ENCODE measurements around the gene NAV3.
"Not testable (repeated sequence)": the region's sequence is repeated elsewhere in the genome, so short reads cannot be mapped to it uniquely, and the experiment has no call there.

NAV3 gene

DNA sequence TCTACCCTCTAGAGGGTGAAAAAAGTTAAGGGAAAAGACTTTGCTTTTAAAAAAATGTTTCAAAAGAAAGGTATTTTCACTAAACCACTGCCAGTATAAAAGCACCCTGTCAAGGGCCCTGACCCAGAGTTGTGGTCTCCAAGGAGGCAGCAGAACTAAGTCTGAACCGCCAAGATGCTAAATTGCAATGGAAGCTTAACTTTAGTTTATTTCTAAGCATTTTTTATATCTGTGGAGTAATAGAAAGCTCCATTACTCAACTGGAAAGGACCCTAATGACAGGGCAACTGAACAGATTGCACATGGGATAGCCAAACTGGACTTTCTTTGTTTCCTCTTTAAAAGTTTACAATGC is 379.8 kb downstream of the NAV3 start:
- Mint-ChIP-seq H3K4me3 (no peak overlapping the region), H3K36me3 (no peaks in the 10 kb centered on the region), H3K27ac (no peak overlapping the region), H3K9me3 (no peaks in the 10 kb centered on the region), H3K27me3 (no peaks in the 10 kb centered on the region), H3K4me1 (no peaks in the 10 kb centered on the region)

DNA sequence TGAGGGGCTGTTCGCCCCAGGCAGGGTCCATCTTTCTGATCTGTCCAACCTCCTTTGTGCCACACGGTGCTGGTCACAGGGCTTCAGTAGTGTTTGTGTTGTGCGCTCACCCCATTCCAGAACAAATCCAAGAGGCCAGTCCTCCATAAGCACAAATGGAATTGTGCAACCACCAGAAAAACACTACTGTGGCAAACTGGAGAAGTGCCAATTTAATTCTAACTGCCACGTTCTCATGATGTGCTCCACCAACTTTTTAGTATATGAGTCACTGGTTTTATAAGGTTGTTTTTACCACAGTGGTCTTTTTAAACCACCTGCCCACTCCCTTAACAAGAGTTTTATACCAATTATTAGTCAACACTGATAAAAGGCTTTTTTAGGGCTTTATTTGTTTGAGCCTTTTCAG is 380.2 kb downstream of the NAV3 start:
- Mint-ChIP-seq H3K27ac (no peak overlapping the region), H3K4me3 (no peak overlapping the region), H3K4me1 (no peaks in the 10 kb centered on the region), H3K27me3 (no peaks in the 10 kb centered on the region), H3K36me3 (no peaks in the 10 kb centered on the region), H3K9me3 (no peaks in the 10 kb centered on the region)

DNA sequence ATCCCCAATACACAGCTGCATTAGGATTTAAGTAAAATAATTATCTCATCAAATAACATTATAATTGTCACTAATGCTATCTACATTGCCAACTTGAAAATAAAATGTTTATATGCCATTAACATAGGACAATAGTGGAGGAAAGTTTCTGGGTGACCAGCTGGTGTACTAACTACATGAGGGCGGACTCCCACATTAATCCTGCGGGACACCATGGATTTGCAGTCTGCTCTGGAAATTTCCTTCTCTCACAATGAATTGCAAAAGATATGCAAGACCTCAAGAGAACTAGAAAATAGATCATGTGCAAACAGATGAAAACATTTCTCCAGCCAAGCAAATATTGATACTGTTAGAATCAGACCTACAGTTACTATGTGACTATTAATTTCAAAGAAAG is 390.1 kb downstream of the NAV3 start:
- Mint-ChIP-seq H3K27me3 (no peaks in the 10 kb centered on the region), H3K9me3 (peaks cover 5% of the 10 kb centered on the region), H3K4me1 (no peaks in the 10 kb centered on the region), H3K27ac (no peak overlapping the region), H3K36me3 (no peaks in the 10 kb centered on the region), H3K4me3 (no peak overlapping the region)

DNA sequence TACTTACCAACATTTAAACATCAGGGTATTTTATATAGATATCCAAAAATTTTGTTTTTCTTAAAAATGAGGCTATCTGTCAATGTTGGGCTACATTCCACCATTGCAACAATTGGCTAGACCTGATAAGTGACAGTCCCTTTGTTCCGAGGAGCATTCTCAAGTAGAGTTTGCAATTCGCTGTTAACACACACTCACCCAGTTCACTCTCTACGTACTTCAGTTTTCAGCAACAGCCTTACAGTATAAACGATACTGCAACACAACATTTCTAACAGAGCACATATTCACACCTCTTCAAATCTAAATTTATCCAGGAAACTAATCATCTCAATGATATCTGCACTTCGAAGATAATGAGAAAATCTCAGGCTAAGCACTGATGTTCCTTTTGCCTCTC is 393.5 kb downstream of the NAV3 start:
- Mint-ChIP-seq H3K36me3 (no peaks in the 10 kb centered on the region), H3K27ac (no peak overlapping the region), H3K9me3 (peaks cover 5% of the 10 kb centered on the region), H3K4me3 (no peak overlapping the region), H3K4me1 (no peaks in the 10 kb centered on the region), H3K27me3 (no peaks in the 10 kb centered on the region)

DNA sequence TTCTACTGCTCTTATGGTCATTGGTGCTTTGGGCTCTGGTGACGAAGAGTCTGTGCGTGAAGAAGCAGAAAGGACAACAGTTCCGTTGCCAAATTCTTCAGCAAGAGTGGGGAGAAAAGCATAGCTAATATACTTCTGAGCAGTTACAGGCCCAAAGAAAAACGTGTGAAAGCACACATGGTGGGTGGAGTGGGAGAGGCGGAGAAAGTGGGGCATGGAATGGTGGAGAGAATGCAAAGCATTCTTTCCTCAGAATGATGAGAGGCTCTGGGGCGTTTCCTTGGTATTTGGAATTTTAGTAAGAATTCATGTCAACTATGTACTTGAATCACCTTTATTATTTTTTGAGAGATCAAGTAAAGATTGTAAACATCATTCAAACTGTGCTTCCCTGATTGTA is 396.1 kb downstream of the NAV3 start:
- no peaks in the 10 kb centered on the region for H3K27me3 Mint-ChIP-seq
- no peak overlapping the region for H3K27ac Mint-ChIP-seq
- no peaks in the 10 kb centered on the region for H3K36me3 Mint-ChIP-seq
- H3K4me1 Mint-ChIP-seq: no peaks in the 10 kb centered on the region
- no peak overlapping the region for H3K4me3 Mint-ChIP-seq
- H3K9me3 Mint-ChIP-seq: peaks cover 5% of the 10 kb centered on the region

DNA sequence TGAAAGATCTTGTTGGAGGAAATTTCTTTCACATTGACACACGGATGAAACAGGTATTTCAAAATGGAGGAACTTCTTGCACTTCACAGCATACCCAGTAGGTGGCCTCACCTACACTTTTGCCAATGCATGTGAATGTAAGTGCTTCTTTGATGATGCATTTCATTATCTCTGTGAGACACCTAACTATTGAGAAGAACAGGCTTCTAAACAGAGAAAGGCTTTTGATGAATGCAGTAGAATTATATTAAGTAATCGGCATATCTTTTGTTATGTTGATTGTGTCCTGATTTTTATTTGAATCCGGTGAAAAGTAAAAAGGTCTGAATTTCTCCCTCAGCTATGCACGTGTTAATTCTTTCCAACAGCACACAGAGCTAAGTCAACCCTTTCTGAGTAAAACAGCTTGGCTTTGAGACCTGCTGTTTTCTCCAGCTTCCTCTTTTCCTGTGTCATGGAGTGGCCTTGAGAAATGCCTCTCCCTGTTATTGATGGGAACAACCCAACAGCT is 399.0 kb downstream of the NAV3 start:
- H3K27me3 Mint-ChIP-seq: no peaks in the 10 kb centered on the region
- no peaks in the 10 kb centered on the region for H3K9me3 Mint-ChIP-seq
- H3K4me1 Mint-ChIP-seq: no peaks in the 10 kb centered on the region
- no peaks in the 10 kb centered on the region for H3K36me3 Mint-ChIP-seq
- no peak overlapping the region for H3K27ac Mint-ChIP-seq
- no peak overlapping the region for H3K4me3 Mint-ChIP-seq

DNA sequence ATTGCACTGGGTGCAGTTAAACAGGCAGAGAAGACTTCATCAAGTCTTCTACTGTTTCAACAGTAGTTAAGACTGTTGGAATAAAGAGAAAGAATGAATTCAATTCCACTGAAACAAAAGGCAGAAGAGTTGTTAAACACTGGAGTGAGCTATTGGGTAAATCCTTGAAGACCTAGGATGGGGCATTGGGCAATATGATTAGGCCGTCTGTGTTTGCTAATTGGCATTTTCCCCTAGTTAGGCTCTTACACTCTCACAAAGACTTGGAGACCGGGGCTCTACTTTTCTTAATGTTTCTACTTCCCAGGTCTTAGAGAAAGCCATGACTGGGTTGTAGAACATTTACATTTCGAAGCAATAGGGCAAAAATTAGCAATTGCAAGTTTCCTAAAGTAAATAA is 402.1 kb downstream of the NAV3 start:
- Mint-ChIP-seq H3K4me3 (no peak overlapping the region), H3K4me1 (no peaks in the 10 kb centered on the region), H3K27ac (no peak overlapping the region), H3K36me3 (no peaks in the 10 kb centered on the region), H3K9me3 (no peaks in the 10 kb centered on the region), H3K27me3 (no peaks in the 10 kb centered on the region)

DNA sequence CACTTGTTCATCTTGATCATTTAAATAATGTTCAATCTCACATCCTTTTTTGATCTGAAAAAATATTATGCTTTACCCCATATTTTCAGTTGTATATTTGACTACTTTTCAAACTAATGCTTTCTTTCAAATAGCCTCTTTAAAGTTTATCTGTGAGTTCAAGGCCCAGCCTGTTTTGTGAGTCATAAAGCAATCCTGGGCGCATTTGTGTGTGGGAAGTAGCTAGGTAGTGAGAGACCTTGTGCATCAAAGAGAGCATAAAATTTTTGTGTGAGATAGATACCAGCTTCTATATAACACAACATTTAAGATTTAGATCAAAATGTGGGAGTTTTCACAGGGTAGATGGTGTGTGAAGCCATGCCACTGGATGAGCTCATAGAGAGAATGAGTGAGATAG is 405.6 kb downstream of the NAV3 start:
- H3K27ac Mint-ChIP-seq: no peak overlapping the region

DNA sequence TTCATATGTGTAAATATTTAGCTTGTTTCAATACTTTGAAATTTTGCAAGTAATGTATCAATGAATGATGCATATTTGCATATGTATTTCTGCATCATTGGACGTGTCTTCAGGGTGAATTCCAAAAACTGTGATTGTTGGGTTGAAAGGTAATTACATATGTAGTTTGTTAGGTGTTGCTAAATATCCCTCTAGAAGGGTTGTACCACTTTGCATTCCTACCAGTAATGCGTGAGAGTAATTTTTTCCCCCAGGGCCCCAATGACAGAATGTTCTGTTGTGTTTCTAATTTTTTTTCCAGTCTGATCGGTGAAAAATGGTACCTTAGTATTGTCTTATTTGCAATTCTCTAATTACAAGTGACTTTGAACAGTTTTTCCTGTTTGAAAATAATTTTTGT is 408.9 kb downstream of the NAV3 start:
- no peaks in the 10 kb centered on the region for H3K4me1 Mint-ChIP-seq
- H3K27me3 Mint-ChIP-seq: no peaks in the 10 kb centered on the region
- H3K36me3 Mint-ChIP-seq: no peaks in the 10 kb centered on the region
- H3K4me3 Mint-ChIP-seq: no peak overlapping the region
- no peak overlapping the region for H3K27ac Mint-ChIP-seq
- H3K9me3 Mint-ChIP-seq: no peaks in the 10 kb centered on the region

More for the DNA sequence above, 405.6 kb downstream of the NAV3 start:
- Mint-ChIP-seq H3K27me3 (no peaks in the 10 kb centered on the region), H3K9me3 (no peaks in the 10 kb centered on the region), H3K36me3 (no peaks in the 10 kb centered on the region), H3K4me3 (no peak overlapping the region), H3K4me1 (no peaks in the 10 kb centered on the region)

DNA sequence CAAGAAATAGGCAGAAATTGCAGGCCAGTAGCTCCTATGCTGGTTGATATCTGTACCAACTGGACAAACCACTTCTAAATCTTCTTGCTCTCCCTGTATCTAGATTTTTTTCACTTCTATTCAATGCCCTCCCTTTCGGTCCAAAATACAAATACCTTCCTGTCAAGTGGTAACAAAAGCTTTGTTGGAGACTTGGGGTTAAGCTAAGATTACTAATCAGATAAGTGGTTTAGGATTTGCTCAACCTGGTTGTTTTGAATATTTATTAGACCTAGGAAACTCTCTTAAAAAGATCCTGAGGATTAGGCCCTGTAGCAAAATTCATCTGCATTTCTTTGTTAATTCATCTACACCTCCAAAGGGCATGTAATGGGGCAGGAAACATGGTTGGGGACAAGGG is 410.1 kb downstream of the NAV3 start:
- Mint-ChIP-seq H3K27ac (no peak overlapping the region), H3K9me3 (no peaks in the 10 kb centered on the region), H3K4me1 (no peaks in the 10 kb centered on the region), H3K4me3 (no peak overlapping the region), H3K27me3 (no peaks in the 10 kb centered on the region), H3K36me3 (no peaks in the 10 kb centered on the region)

DNA sequence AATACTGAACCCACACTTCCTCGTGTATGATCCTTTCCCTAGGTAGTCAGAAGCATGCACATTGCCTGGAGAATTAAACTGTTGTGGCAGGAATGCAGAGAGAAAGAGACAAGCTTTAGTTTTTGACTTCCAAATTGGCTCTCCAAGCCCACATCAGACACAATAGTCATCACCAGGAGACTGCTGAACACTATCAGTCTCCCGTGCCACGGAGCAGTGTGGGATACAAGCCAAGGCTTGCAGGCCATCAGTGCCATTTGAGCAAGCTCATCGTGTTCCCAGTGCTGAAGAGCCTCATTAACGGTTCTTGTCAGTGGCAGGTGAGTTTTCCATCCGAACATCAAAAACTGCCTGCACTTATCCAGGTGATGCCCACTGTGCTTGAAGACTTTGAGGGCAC is 410.8 kb downstream of the NAV3 start:
- Mint-ChIP-seq H3K27me3 (no peaks in the 10 kb centered on the region), H3K4me1 (no peaks in the 10 kb centered on the region), H3K9me3 (peaks cover 4% of the 10 kb centered on the region), H3K4me3 (no peak overlapping the region), H3K36me3 (no peaks in the 10 kb centered on the region), H3K27ac (no peak overlapping the region)

DNA sequence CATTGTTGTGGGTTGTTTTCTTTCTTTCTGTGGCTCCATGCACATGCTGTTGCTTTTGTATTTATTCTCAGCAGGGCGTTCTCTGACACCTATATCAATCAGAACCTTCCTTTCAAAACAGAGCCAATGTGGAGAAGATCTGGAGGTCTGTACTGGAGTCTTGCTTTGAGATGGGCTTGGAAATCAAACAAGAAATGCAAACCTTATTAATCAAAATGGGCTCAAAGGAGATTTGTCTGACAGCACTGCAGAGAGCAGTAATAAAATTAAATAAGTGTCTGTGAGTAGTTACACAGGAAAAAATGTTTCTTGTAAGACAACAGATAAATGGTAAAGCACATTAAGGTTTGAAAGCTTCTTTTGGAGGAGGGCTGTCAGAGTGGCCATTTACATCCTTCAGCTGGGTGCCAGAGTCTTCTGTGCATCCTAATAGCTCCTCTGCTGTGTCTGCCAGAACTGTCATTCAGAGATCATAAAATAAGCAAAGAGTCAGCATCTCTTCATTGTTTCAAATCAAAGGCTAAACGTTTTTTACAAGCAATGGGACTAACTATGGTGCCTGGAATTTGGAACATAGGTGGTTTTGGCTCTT is 414.3 kb downstream of the NAV3 start:
- no peaks in the 10 kb centered on the region for H3K36me3 Mint-ChIP-seq
- no peak overlapping the region for H3K4me3 Mint-ChIP-seq
- no peak overlapping the region for H3K27ac Mint-ChIP-seq
- H3K9me3 Mint-ChIP-seq: peaks cover 10% of the 10 kb centered on the region
- H3K27me3 Mint-ChIP-seq: no peaks in the 10 kb centered on the region
- no peaks in the 10 kb centered on the region for H3K4me1 Mint-ChIP-seq

DNA sequence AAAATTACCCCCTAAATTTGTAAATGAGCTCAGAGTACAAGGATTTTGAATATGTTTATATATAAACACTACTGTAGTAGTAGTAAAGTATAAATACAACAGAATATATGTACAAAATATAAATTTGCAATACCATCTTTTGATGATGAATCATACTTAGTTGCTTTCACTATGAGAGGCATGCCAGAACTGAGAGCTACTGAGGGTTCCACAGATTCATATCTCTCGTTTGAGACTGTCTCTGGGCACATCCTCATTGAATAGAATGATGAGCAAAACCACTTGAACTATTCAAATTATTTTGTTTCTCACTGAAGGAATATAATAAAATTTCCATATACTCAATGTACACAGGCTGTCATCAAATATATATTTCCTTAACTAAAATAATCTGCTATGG is 417.6 kb downstream of the NAV3 start:
- Mint-ChIP-seq H3K27me3 (no peaks in the 10 kb centered on the region), H3K4me1 (no peaks in the 10 kb centered on the region), H3K27ac (no peak overlapping the region), H3K9me3 (peaks cover 10% of the 10 kb centered on the region), H3K36me3 (no peaks in the 10 kb centered on the region), H3K4me3 (no peak overlapping the region)

DNA sequence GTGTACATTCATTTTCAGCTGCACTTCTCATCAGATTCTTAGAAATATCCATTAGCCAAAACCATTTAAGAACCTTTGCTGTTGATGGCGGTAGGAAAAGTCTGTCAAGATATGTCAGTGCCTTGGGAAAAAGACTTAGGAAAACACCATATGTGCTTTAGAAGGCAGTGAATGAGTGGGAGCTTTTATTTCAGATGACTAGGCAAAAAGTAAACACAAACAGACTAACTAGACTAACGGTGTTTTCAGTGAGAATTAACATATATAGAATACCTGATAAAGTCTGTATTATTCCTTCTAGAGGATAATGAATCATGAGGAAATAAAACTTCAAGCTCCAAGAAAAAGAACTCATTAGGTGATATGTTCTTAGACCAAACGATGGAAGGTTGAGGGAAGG is 418.9 kb downstream of the NAV3 start:
- no peaks in the 10 kb centered on the region for H3K4me1 Mint-ChIP-seq
- H3K27ac Mint-ChIP-seq: no peak overlapping the region
- no peak overlapping the region for H3K4me3 Mint-ChIP-seq
- H3K36me3 Mint-ChIP-seq: no peaks in the 10 kb centered on the region
- peaks cover 13% of the 10 kb centered on the region for H3K9me3 Mint-ChIP-seq
- H3K27me3 Mint-ChIP-seq: no peaks in the 10 kb centered on the region

DNA sequence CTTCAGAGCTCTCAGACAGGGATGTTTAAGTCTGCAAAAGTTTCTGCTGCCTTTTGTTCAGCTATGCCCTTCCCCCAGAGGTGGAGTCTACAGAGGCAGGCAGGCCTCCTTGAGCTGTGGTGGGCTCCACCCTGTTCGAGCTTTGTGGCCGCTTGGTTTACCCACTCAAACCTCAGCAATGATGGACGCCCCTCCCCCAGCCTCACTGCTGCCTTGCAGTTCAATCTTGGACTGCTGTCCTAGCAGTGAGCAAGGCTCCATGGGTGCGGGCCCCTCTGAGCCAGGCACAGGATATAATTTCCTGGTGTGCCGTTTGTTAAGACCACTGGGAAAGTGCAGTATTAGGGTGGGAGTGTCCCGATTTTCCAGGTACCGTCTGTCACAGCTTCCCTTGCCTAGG is 427.0 kb downstream of the NAV3 start:
- not testable (repeated sequence) for H3K4me1 Mint-ChIP-seq, H3K9me3 Mint-ChIP-seq, H3K27ac Mint-ChIP-seq, H3K36me3 Mint-ChIP-seq, H3K27me3 Mint-ChIP-seq, H3K4me3 Mint-ChIP-seq

DNA sequence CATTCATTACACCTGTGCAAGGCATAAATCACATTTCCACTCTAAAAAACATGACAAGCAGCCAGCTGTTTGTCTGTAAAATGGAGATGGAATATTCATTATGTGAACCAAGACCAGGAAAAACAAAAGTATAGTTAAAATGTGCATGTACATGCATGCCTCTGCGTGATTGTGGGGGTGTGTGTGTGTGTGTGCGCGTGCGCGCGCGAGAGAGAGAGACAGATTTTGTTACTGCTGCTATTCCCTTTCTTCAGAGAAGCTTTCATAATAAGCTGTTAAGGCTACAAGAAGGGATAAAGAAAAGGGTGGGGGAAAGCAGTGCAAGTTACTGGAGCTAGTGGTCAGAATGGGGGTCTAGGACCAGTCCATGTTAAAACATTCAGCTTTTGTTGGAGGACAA is 430.3 kb downstream of the NAV3 start:
- Mint-ChIP-seq H3K36me3 (no peaks in the 10 kb centered on the region), H3K4me1 (no peaks in the 10 kb centered on the region), H3K27me3 (no peaks in the 10 kb centered on the region), H3K27ac (no peak overlapping the region), H3K9me3 (no peaks in the 10 kb centered on the region), H3K4me3 (no peak overlapping the region)

DNA sequence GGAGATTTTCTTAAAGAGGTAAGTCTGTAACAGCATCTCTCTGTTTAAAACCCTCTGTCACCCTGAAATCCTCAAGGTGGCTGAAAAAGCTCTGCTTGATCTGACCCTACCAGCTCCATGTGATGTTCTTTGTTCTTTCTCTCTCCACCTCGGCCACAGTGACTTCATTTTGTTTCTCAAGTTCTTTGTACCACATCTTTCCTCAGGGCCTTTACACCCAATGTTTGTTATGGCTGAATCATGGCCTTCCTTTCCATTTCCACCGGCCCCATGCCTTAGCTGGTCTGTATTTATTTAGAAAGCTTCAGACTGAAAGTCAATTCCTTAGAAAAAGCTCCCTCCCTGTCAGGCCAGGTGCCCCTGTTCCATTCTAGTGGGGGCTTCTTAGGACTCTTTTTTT is 431.2 kb downstream of the NAV3 start:
- H3K9me3 Mint-ChIP-seq: no peaks in the 10 kb centered on the region
- H3K36me3 Mint-ChIP-seq: no peaks in the 10 kb centered on the region
- H3K4me3 Mint-ChIP-seq: no peak overlapping the region
- H3K27ac Mint-ChIP-seq: no peak overlapping the region
- no peaks in the 10 kb centered on the region for H3K4me1 Mint-ChIP-seq
- H3K27me3 Mint-ChIP-seq: no peaks in the 10 kb centered on the region

All from activated naive CD4-positive, alpha-beta T cell treated with anti-CD3 and anti-CD28 coated beads, Interleukin-2, amount 50 U/mL, for 24 hours (primary cell).